ENCODE results near the gene CAMKK1. TPM values are rescaled to one million over a fixed set of nuclear protein-coding genes. Genes with fewer than 3 reads are reported as not detected.

Gene CAMKK1
- total and polyA plus RNA-seq, 9 of the 15 experiments (the other 6 are each of a cell fraction or from before 2014, with no cell fraction given), result 0.34 to 7.5 (median 4.9) TPM

GRCh38 chr17:3904501-3904900 lies 11.6 kb upstream of the CAMKK1 start:
- ATAC-seq (no peak), FAIRE-seq (no peak), DNase-seq (ENCODE audit: extremely low read depth in 1 of 4, low spot score in 3 of 4) (no peak)
- Histone ChIP-seq H3K4me3 (no peak overlapping the region), H2AFZ (ENCODE audit: low read depth, low read length) (no peak overlapping the region), H3K36me3 (ENCODE audit: control insufficient read depth, insufficient read depth, low read length) (no peaks in the 10 kb centered on the region), H3K79me2 (ENCODE audit: control insufficient read depth, insufficient read depth, low read length) (no peaks in the 10 kb centered on the region), H4K20me1 (replicated peaks; ENCODE audit: control insufficient read depth, insufficient read depth, low read length) (no peaks in the 10 kb centered on the region), H3K27me3 (ENCODE audit: control insufficient read depth in 2 of 2, insufficient read depth in 2 of 2, low read length in 2 of 2) (no peaks in the 10 kb centered on the region), H3K4me1 (replicated peaks in 1 of 2; ENCODE audit: control insufficient read depth in 2 of 2, insufficient read depth in 2 of 2, low read length in 2 of 2) (peaks cover 0 to 35% of the 10 kb centered on the region in 2 experiments; a peak in 2 of 5 replicates), H3K27ac (ENCODE audit: extremely low read depth, low read depth, low read length) (no peak overlapping the region), H3K9ac (ENCODE audit: insufficient read depth in 1 of 2, low read depth in 2 of 2, low read length in 2 of 2) (peak overlapping the region in 1 of 2 experiments; percentile 7; a peak in 1 of 4 replicates), H3K4me2 (ENCODE audit: insufficient read depth, low read length) (no peak overlapping the region), H3K9me1 (ENCODE audit: control insufficient read depth, insufficient read depth, low read length) (no peaks in the 10 kb centered on the region), H3K9me3 (replicated peaks; ENCODE audit: control insufficient read depth, insufficient read depth, low read depth, low read length) (no peaks in the 10 kb centered on the region)
- BruUV-seq (replicated peaks), result no TSS peak
- intact Hi-C loops (cut with micrococcal nuclease), result loop anchor here (10.0 kb wide), 2 partner anchors 60 to 170 kb away; partner anchors contain the start of gene NCBP3
- CTCF ChIA-PET (ENCODE audit: low intra/inter-chr PET ratio), result interaction anchor here (0.5 kb wide), 1 partner anchor 59 kb away, joined by 3 read pairs; the partner anchor contains the start of gene NCBP3
- 82% methylated on average over 3 of the region's 15 CpGs for WGBS (ENCODE audit: insufficient coverage, low coverage, missing lambda C conversion rate)
- TF ChIP-seq ASH1L (IDR thresholded peaks at IDR 0.05; ENCODE audit: borderline replicate concordance, low read depth, partially characterized antibody), result no peak
- TF ChIP-seq KLF16 (IDR thresholded peaks at IDR 0.05), result no peak
- peak; percentile 56 for TF ChIP-seq POLR2G (IDR thresholded peaks at IDR 0.05; ENCODE audit: low read depth, low read length)
- TF ChIP-seq CREB1 (IDR thresholded peaks at IDR 0.05), result no peak
- no peak for TF ChIP-seq CREB1 (CRISPR knock-in tag; IDR thresholded peaks at IDR 0.05)
- in situ Hi-C loops (cut with MboI), result no loop called here
- POLR2A ChIA-PET, result interaction anchor here (0.7 to 1.0 kb wide), 2 partner anchors 10 to 170 kb away, joined by 3 to 5 read pairs; no protein-coding TSS in a partner anchor

GRCh38 chr17:3903881-3904290 lies 11.0 kb upstream of the CAMKK1 start:
- no peaks in the 10 kb centered on the region for H3K79me2 ChIP-seq (ENCODE audit: control insufficient read depth, insufficient read depth, low read length)
- POLR2A ChIA-PET, result interaction anchor here (0.7 kb wide), 1 partner anchor 169 kb away, joined by 3 read pairs; no protein-coding TSS in a partner anchor
- H3K4me2 ChIP-seq (ENCODE audit: insufficient read depth, low read length), result no peak overlapping the region
- intact Hi-C loops (cut with micrococcal nuclease) (loop anchor here (10.0 kb wide), 2 partner anchors 59 to 169 kb away; partner anchors contain the start of gene NCBP3), in situ Hi-C loops (cut with MboI) (no loop called here)
- no peaks in the 10 kb centered on the region for H3K9me3 ChIP-seq (replicated peaks; ENCODE audit: control insufficient read depth, insufficient read depth, low read depth, low read length)
- H3K4me3 ChIP-seq, result no peak overlapping the region
- TF ChIP-seq RBFOX2 (IDR thresholded peaks at IDR 0.05; ENCODE audit: low read depth, low read length) (0 out of 2 replicates have a peak, but pooled peaks have one; percentile 19), PYGO2 (tag; IDR thresholded peaks at IDR 0.05) (no peak)
- no peaks in the 10 kb centered on the region for H3K36me3 ChIP-seq (ENCODE audit: control insufficient read depth, insufficient read depth, low read length)
- DNase-seq (ENCODE audit: extremely low read depth in 1 of 4, low spot score in 3 of 4), result no peak
- no peaks in the 10 kb centered on the region for H3K27me3 ChIP-seq (ENCODE audit: control insufficient read depth in 2 of 2, insufficient read depth in 2 of 2, low read length in 2 of 2)
- H3K9ac ChIP-seq (ENCODE audit: insufficient read depth in 1 of 2, low read depth in 2 of 2, low read length in 2 of 2), result no peak overlapping the region
- BruUV-seq (replicated peaks), result no TSS peak
- no peaks in the 10 kb centered on the region for H3K9me1 ChIP-seq (ENCODE audit: control insufficient read depth, insufficient read depth, low read length)
- CTCF ChIA-PET (ENCODE audit: low intra/inter-chr PET ratio), result no interaction called here
- ATAC-seq, result peak; percentile 26; the same call in 2 of the 3 replicates
- 72% methylated on average over 7 of the region's 21 CpGs for WGBS (ENCODE audit: insufficient coverage, low coverage, missing lambda C conversion rate)
- H2AFZ ChIP-seq (ENCODE audit: low read depth, low read length), result no peak overlapping the region
- no peaks in the 10 kb centered on the region for H4K20me1 ChIP-seq (replicated peaks; ENCODE audit: control insufficient read depth, insufficient read depth, low read length)
- H3K4me1 ChIP-seq (replicated peaks in 1 of 2; ENCODE audit: control insufficient read depth in 2 of 2, insufficient read depth in 2 of 2, low read length in 2 of 2), result peaks cover 0 to 35% of the 10 kb centered on the region in 2 experiments; a peak in 2 of 5 replicates
- no peak overlapping the region for H3K27ac ChIP-seq (ENCODE audit: extremely low read depth, low read depth, low read length)
- FAIRE-seq, result no peak
